Brain microvascular endothelial cell (primary cell): ENCODE results near the gene PDPN.
"Not testable (repeated sequence)": the region's sequence is repeated elsewhere in the genome, so short reads cannot be mapped to it uniquely, and the experiment has no call there.

Source experiments
- DNase-seq: peaks from one replicate; pipeline ENCODE4 v3.0.0-alpha.2; 2020
- H3K27ac ChIP-seq: fragments of 250-450 bp; sonication (Bioruptor Pico); 2 replicates; pipeline ENCODE4 v1.5.1; 2020; ENCODE audit warnings: mild to moderate bottlenecking, moderate library complexity
- H3K27me3 ChIP-seq: fragments of 250-450 bp; sonication (Bioruptor Pico); replicated peaks from 2 replicates; pipeline ENCODE4 v1.5.1; 2020; ENCODE audit warnings: mild to moderate bottlenecking
- H3K36me3 ChIP-seq: fragments of 250-450 bp; sonication (Bioruptor Pico); replicated peaks from 2 replicates; pipeline ENCODE4 v1.5.1; 2020; ENCODE audit warnings: mild to moderate bottlenecking
- H3K4me3 ChIP-seq: 2 replicates; pipeline ENCODE4 v1.5.1; 2011; ENCODE audit warnings: low read depth, mild to moderate bottlenecking, control low read depth, low read length, moderate library complexity
- CTCF ChIP-seq: IDR thresholded peaks from 2 replicates; pipeline ENCODE4 v1.5.1; 2011; ENCODE audit warnings: low read depth, mild to moderate bottlenecking, moderate library complexity, low read length, control low read depth, inconsistent platforms; ENCODE audit errors: missing control alignments
- in situ Hi-C: cut with HindIII; loops from 2 replicates; pipeline ENCODE4 v1.10.0; 2017; ENCODE audit warnings: low sequenced_read_pairs, low pct_ligation_motif_present

PDPN gene

GRCh38 chr1:13564073-13564472, 19.6 kb upstream of the PDPN start:
- no peak for DNase-seq
- no peak overlapping the region for H3K27ac ChIP-seq
- no peaks in the 10 kb centered on the region for H3K27me3 ChIP-seq
- H3K4me3 ChIP-seq: no peak overlapping the region
- in situ Hi-C loops: no loop called here
- no peaks in the 10 kb centered on the region for H3K36me3 ChIP-seq
- no peak for TF ChIP-seq CTCF

GRCh38 chr1:13570435-13570834, 13.2 kb upstream of the PDPN start:
- H3K36me3 ChIP-seq, H3K27ac ChIP-seq, H3K4me3 ChIP-seq, H3K27me3 ChIP-seq, DNase-seq, in situ Hi-C loops: not testable (repeated sequence)

- TF ChIP-seq CTCF: no peak
- H3K27ac ChIP-seq: no peak overlapping the region
- in situ Hi-C loops: no loop called here
- no peaks in the 10 kb centered on the region for H3K27me3 ChIP-seq
- no peaks in the 10 kb centered on the region for H3K36me3 ChIP-seq
- H3K4me3 ChIP-seq: no peak overlapping the region
- DNase-seq: no peak
These were observed 12.7 kb upstream of the PDPN start for GRCh38 chr1:13570924-13571323.

- no peak overlapping the region for H3K27ac ChIP-seq
- no peak for DNase-seq
- H3K36me3 ChIP-seq: no peaks in the 10 kb centered on the region
- no peak for TF ChIP-seq CTCF
- no peaks in the 10 kb centered on the region for H3K27me3 ChIP-seq
- H3K4me3 ChIP-seq: no peak overlapping the region
- in situ Hi-C loops: no loop called here
These were observed 10.0 kb upstream of the PDPN start for GRCh38 chr1:13573586-13573985.

- no peak overlapping the region for H3K27ac ChIP-seq
- TF ChIP-seq CTCF: no peak
- no peaks in the 10 kb centered on the region for H3K27me3 ChIP-seq
- in situ Hi-C loops: no loop called here
- H3K36me3 ChIP-seq: no peaks in the 10 kb centered on the region
- DNase-seq: no peak
- H3K4me3 ChIP-seq: no peak overlapping the region
These were observed 6.7 kb upstream of the PDPN start for GRCh38 chr1:13576926-13577325.

- no peak for TF ChIP-seq CTCF
- H3K4me3 ChIP-seq: no peak overlapping the region
- no peak for DNase-seq
- no peaks in the 10 kb centered on the region for H3K27me3 ChIP-seq
- in situ Hi-C loops: no loop called here
- no peaks in the 10 kb centered on the region for H3K36me3 ChIP-seq
- no peak overlapping the region for H3K27ac ChIP-seq
These were observed 5.8 kb upstream of the PDPN start for GRCh38 chr1:13577846-13578245.

GRCh38 chr1:13581446-13581845, 2.2 kb upstream of the PDPN start:
- no peak overlapping the region for H3K27ac ChIP-seq
- H3K4me3 ChIP-seq: no peak overlapping the region
- TF ChIP-seq CTCF: no peak
- in situ Hi-C loops: no loop called here
- peaks cover 3% of the 10 kb centered on the region for H3K27me3 ChIP-seq
- no peak for DNase-seq
- no peaks in the 10 kb centered on the region for H3K36me3 ChIP-seq
